Measurements from ENCODE around the gene ECT2L. TPM values are rescaled to one million over a fixed set of nuclear protein-coding genes. Genes with fewer than 3 reads are reported as not detected.

The ECT2L gene, protein sequence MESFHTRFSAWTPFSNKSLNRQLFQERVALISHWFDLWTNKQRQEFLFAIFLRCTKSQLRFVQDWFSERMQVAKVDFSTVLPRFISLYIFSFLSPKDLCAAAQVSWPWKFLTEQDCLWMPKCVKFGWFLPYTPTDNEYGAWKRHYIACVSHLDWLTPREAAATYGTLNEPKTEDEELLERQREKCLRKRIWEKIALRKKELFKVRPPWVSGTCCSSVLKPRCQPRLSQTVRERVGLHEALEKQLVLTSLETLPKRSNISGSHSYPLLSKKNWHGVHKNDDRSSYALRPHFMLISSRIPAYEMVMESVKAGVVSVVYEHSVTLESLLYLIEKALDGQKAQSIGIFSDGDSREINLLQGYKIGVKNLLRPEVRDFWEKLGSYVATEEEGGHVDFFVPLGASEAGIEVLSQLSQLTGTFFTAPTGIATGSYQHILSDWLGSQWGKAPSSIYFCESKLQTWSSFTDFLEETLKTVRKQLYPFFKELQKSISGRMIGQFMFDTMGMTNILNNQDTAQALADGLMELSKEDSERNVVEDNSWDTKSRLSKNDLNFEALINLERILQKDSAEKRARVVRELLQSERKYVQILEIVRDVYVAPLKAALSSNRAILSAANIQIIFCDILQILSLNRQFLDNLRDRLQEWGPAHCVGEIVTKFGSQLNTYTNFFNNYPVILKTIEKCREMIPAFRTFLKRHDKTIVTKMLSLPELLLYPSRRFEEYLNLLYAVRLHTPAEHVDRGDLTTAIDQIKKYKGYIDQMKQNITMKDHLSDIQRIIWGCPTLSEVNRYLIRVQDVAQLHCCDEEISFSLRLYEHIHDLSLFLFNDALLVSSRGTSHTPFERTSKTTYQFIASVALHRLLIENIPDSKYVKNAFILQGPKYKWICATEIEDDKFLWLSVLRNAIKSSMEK
- not detected for total RNA-seq

GRCh38 chr6:138795809-138796603 is at the start of gene ECT2L:
Gene ECT2L (plus strand): TSS chr6:138796087. CDS start chr6:138813275, 17,188 bp downstream.
- DNase-seq: no peak

DNA sequence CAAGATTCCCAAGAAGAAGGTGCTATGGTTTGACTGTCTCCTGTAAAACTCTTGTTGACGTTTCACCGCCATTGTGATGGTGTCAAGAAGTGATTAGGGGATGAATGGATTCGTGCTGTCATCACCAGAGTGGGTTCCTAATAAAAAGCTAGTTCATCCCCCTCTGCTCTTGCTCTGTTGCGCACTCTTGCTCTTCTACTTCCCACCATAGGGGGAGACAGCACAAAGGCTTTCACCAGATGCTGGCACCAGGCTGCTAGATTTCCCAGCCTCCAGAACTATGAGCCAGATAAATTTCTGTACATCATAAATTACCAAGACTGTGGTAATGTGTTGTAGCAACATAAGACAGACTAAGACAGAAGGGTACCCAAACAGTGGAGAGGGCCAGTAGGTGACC is 43.9 kb upstream of the ECT2L start:
- no peak for DNase-seq

DNA sequence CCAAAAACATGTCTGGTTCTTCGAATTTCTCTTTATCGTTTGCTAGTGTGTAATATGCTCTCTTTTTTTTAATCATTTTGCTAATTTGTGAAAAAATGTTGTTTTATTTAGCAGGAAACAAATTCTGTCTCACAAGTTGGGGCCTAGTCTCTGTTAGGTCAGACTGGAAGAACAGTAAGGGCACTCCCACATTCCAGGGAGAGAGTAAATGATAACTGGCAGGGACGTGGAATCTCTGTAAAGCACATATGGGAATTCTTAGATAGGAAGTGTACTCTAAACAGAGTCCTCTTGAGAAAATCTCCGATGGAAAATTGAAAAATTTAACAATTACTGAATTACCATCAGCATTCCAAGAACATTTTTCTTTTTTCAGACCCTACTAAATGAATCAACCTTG is 38.8 kb upstream of the ECT2L start:
- no peak for DNase-seq

- DNase-seq: no peak
Measured at GRCh38 chr6:138765896-138766655, 29.8 kb upstream of the ECT2L start.

DNA sequence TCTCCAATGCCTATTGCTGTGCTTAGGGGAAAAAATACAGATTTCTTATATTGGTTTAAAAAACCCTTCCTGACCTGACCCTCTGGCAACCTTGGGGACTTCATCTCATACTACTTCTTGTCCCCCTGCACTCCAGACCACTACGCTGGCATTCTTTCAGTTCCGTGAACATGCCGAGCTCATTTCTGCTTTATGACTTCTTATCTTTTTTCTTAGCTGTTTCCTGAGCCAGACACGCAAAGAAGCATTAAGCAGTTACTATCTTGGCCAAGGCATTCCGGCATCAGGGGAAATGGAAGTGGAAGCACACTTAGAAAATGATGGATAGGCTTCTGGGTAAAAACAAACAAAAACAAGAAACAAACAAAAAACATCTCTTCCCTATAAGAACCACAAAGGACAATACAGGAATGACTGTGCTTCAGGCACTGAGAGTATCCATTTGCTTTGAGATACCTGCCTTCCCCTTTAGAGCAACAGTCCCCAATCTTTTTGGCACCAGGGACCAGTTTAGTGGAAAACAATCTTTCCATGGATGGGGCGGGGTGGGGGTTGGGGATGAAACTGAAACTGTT is 26.7 kb upstream of the ECT2L start:
- DNase-seq: no peak

GRCh38 chr6:138772596-138773176 is 23.2 kb upstream of the ECT2L start:
- no peak for DNase-seq

- DNase-seq: peak; percentile 96
Measured at GRCh38 chr6:138773177-138774091, 22.5 kb upstream of the ECT2L start, which contains the start of gene CCDC28A. Gene CCDC28A (plus strand): TSS chr6:138773769. CDS start chr6:138776121, 2,352 bp downstream.

GRCh38 chr6:138774370-138774769 is 21.5 kb upstream of the ECT2L start:
- no peak for DNase-seq

DNA sequence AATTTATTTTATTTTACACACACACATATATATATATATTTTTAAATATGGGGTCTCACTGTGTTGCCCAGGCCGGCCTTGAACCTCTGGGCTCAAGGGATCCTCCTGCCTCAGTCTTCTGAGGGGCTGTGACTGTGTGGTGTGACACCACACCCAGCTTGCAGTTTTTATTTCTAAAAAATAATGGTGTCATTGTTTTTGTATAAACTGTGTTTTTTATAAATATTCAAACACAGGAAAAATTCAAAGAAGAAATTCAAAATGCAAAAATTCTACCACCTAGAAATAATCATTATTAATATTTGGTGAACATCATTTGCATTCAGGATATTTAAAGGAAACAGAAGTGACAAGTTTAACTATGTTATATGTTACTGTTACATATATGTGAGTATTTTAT is 19.2 kb upstream of the ECT2L start:
- DNase-seq: no peak

DNA sequence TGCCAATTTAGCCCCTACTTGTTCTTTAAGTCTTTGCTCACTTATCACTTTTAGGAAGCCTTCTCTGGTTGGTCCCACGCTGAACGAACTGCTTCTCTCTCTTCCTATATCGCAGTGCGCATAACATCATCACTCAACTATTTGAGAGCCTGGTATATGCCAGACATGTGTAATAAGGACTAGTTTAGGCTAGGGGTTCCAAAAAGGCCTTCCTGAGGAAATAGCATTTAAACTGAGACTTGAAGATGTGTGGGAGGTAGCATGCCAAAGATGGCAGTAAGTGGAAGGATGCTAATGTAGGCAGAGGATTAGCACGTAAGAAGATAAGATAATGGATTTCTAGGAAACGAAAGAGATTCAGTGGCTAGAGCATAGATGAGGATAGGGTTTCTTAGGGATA is 17.6 kb upstream of the ECT2L start:
- no peak for DNase-seq

- no peak for DNase-seq
Measured at GRCh38 chr6:138782243-138782642, 13.6 kb upstream of the ECT2L start.

GRCh38 chr6:138785079-138785478 is 10.8 kb upstream of the ECT2L start:
- DNase-seq: no peak

- DNase-seq: no peak
Measured at GRCh38 chr6:138785980-138786379, 9.9 kb upstream of the ECT2L start.

DNA sequence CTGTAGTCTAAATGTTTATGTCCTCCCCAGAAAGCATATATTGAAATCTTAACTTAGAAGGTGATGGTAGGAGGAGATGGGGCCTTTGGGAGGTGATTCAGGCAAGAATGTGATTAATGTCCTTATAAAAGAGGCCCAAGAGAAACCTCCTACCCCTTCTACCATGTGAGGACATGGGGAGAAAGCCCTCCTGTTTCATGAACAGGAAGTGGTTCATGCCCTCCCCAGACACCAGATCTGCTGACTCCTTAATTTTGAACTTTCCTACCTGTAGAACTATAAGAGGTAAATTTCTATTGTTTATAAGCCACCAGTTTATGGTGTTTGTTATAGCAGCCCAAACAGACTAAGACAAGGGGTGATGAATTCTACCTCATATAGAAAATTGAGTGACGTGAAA is 8.7 kb upstream of the ECT2L start:
- no peak for DNase-seq

- no peak for DNase-seq
Measured at GRCh38 chr6:138796771-138797170, 884 bp downstream of the ECT2L start.

- DNase-seq: no peak
Measured at GRCh38 chr6:138797806-138798446, 2.0 kb downstream of the ECT2L start.

DNA sequence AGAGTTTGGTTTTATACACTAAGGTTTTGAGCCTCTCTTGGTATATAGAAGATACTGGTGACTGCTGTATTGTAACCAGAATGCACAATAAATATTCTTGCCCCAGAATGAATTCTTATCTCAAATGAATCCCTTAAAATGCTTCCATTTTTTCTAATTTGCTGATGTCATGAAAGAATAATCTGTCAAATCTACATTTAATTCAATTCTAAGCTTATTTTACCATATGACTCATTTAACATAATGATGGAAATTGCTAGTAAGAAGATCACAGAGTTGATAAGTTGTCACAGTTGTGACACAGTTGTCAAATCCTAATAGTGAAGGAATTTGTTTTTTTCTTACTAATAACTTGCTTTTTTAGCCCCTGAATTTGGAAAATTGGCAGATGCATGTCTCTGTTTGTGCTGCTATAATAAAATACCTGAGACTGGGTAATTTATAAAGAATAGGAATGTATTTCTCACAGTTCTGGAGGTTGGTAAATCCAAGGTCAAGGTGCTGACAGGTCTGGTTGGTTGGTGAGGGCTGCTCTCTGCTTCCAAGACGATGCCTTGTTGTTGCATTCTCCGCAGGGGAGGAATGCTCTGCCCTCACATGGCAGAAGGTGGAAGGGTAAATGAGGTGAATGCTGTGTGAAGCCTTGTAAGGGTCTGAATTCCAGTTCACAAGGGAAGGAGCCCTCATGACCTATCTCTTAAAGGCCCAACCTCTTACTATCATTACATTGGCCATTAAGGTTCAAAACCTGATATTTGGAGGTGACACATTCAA is 4.7 kb downstream of the ECT2L start:
- DNase-seq: no peak

DNA sequence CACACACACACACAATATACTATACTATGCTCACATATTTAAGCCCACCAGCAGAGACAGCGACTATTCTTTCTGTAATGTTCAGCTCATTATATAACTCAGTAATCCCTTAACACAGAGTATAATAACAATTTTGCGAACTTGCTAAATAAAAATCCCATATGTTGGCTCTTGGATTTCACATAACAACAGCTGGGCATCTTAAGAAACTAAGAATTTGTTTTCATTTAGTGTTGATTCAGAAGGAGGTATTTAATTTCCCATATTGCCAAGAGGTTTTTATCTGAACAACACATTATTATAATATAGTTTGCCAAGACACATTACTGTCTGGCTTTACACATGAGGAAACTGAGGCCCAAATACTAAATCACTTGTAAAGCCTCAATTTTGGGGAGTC is 7.4 kb downstream of the ECT2L start:
- no peak for DNase-seq

DNA sequence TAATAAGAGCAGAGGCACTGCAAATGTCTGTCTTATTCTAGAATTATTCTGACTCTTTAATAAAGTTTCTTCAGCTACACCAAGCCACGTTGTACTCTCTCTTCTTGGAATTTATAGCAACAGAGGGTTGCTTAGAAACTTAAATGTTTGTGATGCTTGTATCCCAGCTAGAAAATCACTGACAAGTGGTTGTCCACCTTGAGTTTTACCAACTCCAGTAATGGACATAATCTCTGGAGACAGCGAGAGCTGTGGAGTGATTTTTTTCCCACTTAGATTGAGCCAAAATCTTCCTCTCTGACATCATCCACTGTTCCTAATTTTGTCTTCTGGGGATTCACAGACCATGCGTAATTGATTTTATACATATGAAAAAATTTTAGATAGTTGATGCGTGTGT is 8.0 kb downstream of the ECT2L start:
- DNase-seq: no peak

All from effector CD4-positive, alpha-beta T cell (primary cell).